ENCODE results near the gene TNNT2.

DNA sequence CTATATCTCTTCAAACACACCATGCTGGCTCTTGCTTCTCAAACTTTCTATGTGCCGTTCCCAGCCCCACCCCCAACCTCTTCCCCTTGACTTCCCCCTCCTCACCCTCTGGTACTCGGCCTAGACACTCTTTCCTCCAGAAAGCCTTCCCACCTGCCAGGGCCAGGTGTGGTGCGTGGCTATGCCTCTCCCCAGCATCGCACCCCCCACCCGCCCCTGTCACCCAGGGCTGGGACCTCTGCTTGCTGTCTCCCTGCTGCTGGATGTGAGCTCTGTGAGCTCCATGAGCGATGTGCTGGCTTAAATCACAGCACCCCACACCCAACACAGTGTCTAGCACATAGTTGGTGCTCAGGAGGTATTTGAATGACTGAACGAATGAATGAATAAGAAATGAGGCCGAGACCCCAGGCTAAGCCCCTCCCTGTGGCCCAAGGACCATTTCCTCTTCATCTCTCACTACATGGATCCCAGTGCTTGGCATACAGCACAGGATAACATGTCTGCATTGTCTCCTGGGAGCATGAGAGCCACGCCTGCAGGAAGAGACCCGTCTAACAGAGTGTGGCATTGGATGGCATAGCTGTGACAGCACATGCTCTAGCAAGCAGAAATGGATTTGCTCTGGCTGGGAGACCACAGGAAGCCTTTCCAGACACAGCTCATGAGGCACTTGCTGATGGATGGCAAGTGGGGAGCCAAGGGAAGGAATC is 19.7 kb downstream of the TNNT2 start:
- TF ChIP-seq, protein P1, sequence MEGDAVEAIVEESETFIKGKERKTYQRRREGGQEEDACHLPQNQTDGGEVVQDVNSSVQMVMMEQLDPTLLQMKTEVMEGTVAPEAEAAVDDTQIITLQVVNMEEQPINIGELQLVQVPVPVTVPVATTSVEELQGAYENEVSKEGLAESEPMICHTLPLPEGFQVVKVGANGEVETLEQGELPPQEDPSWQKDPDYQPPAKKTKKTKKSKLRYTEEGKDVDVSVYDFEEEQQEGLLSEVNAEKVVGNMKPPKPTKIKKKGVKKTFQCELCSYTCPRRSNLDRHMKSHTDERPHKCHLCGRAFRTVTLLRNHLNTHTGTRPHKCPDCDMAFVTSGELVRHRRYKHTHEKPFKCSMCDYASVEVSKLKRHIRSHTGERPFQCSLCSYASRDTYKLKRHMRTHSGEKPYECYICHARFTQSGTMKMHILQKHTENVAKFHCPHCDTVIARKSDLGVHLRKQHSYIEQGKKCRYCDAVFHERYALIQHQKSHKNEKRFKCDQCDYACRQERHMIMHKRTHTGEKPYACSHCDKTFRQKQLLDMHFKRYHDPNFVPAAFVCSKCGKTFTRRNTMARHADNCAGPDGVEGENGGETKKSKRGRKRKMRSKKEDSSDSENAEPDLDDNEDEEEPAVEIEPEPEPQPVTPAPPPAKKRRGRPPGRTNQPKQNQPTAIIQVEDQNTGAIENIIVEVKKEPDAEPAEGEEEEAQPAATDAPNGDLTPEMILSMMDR (conservative IDR thresholded peaks at IDR 0.05): no peak
- TF ChIP-seq EZH2 (IDR thresholded peaks at IDR 0.05; ENCODE audit: low read depth): no peak

Measured in PC-9 (cell line).